ENCODE data around the gene USP48. TPM values are rescaled to one million over a fixed set of nuclear protein-coding genes. Genes with fewer than 3 reads are reported as not detected.

Gene USP48
- total and polyA plus RNA-seq, 10 of the 15 experiments (the other 5 are each of a cell fraction or from before 2014, with no cell fraction given), result 21.2 to 115 (median 75.5) TPM

DNA sequence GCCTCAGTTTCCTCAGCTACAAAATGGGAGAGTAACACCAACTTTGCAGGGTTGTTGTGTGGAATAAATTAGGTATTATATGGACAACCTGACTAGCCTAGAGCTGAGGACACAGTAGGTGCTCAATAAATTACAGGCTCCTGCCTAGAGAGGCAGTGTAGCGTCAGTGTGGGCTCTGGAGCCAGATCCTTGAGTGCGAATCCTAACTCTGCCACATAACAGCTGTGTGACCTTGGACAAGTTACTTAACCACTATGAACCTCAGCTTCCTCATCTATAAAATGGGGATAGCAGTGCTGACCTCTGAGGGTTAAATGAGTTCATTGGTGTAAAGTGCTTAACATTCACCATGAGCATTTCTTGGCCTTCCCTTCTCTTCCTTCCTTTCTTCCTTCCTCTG is 146.9 kb downstream of the USP48 start:
- BruUV-seq (replicated peaks), result no TSS peak
- no peak overlapping the region for H3K4me2 ChIP-seq (ENCODE audit: control insufficient read depth, insufficient read depth)
- FAIRE-seq (no peak), DNase-seq (ENCODE audit: low read depth, low spot score) (no peak), ATAC-seq (no peak)
- ChIA-PET RAD21 (ENCODE audit: unreplicated experiment) (no interaction called here), CTCF (no interaction called here), POLR2A (no interaction called here), SMC1A (ENCODE audit: uncharacterized antibody, unreplicated experiment) (no interaction called here)
- 38% methylated on average over 2 of the region's 2 CpGs for WGBS (ENCODE audit: insufficient coverage, insufficient replicate concordance, low lambda C conversion rate, missing lambda C conversion rate)
- H3K9me3 ChIP-seq (replicated peaks; ENCODE audit: control insufficient read depth, insufficient read depth, low read length), result no peaks in the 10 kb centered on the region
- no peaks in the 10 kb centered on the region for H3K79me2 ChIP-seq (ENCODE audit: control insufficient read depth, insufficient read depth, low read length)
- intact Hi-C loops (cut with micrococcal nuclease; ENCODE audit: unreplicated experiment) (no loop called here), in situ Hi-C loops (cut with MboI) (no loop called here)
- H3K9ac ChIP-seq (ENCODE audit: control insufficient read depth, insufficient read depth, low read length), result no peak overlapping the region
- no peak overlapping the region for H2AFZ ChIP-seq (ENCODE audit: control insufficient read depth, low read depth, low read length)
- TF ChIP-seq HDAC6 (IDR thresholded peaks at IDR 0.05; ENCODE audit: unreplicated experiment) (no peak), CBFB (IDR thresholded peaks at IDR 0.05; ENCODE audit: low read depth) (no peak), SUPT20H (IDR thresholded peaks at IDR 0.05; ENCODE audit: borderline replicate concordance, control insufficient read depth, low read depth, low read length) (no peak), CHD1 (IDR thresholded peaks at IDR 0.05; ENCODE audit: low read depth, low read length) (no peak), ZBED1 (IDR thresholded peaks at IDR 0.05; ENCODE audit: borderline replicate concordance) (no peak), MEF2B (IDR thresholded peaks at IDR 0.05; ENCODE audit: partially characterized antibody, poor library complexity, severe bottlenecking) (no peak)
- no peak overlapping the region for H3K4me3 ChIP-seq
- peaks cover 0 to 3% of the 10 kb centered on the region in 2 experiments; a peak in 2 of 4 replicates for H3K27me3 ChIP-seq (replicated peaks in 1 of 2; ENCODE audit: control insufficient read depth in 2 of 2, insufficient read depth in 2 of 2, low read length in 1 of 2)
- H3K36me3 ChIP-seq (ENCODE audit: control insufficient read depth in 2 of 2, insufficient read depth in 2 of 2, low read length in 1 of 2), result no peaks in the 10 kb centered on the region
- H3K4me1 ChIP-seq (ENCODE audit: control insufficient read depth, insufficient read depth, low read length), result no peaks in the 10 kb centered on the region
- no peaks in the 10 kb centered on the region for H4K20me1 ChIP-seq (ENCODE audit: control insufficient read depth, insufficient read depth)
- H3K27ac ChIP-seq (ENCODE audit: control insufficient read depth, insufficient read depth), result no peak overlapping the region

DNA sequence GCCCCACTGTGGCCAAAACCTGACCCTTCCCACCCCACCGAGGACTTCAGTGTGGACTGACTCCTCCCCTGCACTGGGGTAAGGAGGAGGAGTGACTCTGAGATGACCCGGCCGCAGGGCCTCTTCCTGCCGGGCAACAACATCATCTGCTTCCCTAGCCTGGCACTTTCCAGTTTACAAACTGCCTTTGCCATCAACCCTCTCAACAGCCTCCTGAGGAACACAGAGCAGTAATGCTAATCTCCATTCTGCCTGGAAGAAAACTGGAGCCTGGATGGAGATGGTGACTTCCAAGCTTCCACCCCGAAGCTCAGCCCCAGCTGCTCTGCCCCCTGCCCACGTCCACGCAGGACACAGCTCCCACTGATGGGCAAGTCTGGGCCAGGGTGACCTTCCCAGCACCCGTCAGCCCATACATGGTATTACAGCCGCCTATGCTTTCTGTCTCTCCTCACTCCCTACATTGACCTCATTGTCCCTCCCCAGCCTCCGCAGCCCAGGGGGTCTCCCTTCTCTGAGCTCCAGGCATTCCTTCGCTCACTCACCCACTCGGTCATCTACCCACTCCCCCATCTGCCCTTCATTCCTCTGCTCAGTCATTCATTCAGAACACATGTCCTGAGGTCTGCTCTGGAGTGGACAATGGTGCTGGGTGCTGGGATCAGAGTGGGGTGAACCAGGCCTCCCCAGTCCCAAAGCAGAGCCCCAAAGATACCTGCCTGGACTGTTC is 148.0 kb downstream of the USP48 start:
- Histone ChIP-seq H3K4me1 (ENCODE audit: control insufficient read depth, insufficient read depth, low read length) (no peaks in the 10 kb centered on the region), H2AFZ (ENCODE audit: control insufficient read depth, low read depth, low read length) (no peak overlapping the region), H4K20me1 (ENCODE audit: control insufficient read depth, insufficient read depth) (no peaks in the 10 kb centered on the region), H3K4me3 (no peak overlapping the region), H3K27ac (ENCODE audit: control insufficient read depth, insufficient read depth) (no peak overlapping the region), H3K4me2 (ENCODE audit: control insufficient read depth, insufficient read depth) (no peak overlapping the region), H3K36me3 (ENCODE audit: control insufficient read depth in 2 of 2, insufficient read depth in 2 of 2, low read length in 1 of 2) (no peaks in the 10 kb centered on the region), H3K27me3 (replicated peaks in 1 of 2; ENCODE audit: control insufficient read depth in 2 of 2, insufficient read depth in 2 of 2, low read length in 1 of 2) (peaks cover 0 to 3% of the 10 kb centered on the region in 2 experiments; a peak in 2 of 4 replicates), H3K9ac (ENCODE audit: control insufficient read depth, insufficient read depth, low read length) (no peak overlapping the region), H3K79me2 (ENCODE audit: control insufficient read depth, insufficient read depth, low read length) (no peaks in the 10 kb centered on the region), H3K9me3 (replicated peaks; ENCODE audit: control insufficient read depth, insufficient read depth, low read length) (no peaks in the 10 kb centered on the region)
- CTCF ChIA-PET, result no interaction called here
- BruUV-seq (replicated peaks), result no TSS peak
- in situ Hi-C loops (cut with MboI) (no loop called here), intact Hi-C loops (cut with micrococcal nuclease; ENCODE audit: unreplicated experiment) (no loop called here)
- no peak for ATAC-seq
- POLR2A ChIA-PET, result no interaction called here
- FAIRE-seq, result no peak
- RAD21 ChIA-PET (ENCODE audit: unreplicated experiment), result no interaction called here
- 14% methylated on average over 11 of the region's 12 CpGs for WGBS (ENCODE audit: insufficient coverage, insufficient replicate concordance, low lambda C conversion rate, missing lambda C conversion rate)
- TF ChIP-seq DPF2 (IDR thresholded peaks at IDR 0.05) (no peak), SMAD5 (IDR thresholded peaks at IDR 0.05; ENCODE audit: low read depth) (no peak), KLF5 (IDR thresholded peaks at IDR 0.05; ENCODE audit: partially characterized antibody) (no peak), ZNF217 (IDR thresholded peaks at IDR 0.05) (no peak), ZBED1 (IDR thresholded peaks at IDR 0.05; ENCODE audit: borderline replicate concordance) (no peak), RBBP5 (conservative IDR thresholded peaks at IDR 0.05) (no peak), SMARCA5 (IDR thresholded peaks at IDR 0.05) (no peak), TCF7 (IDR thresholded peaks at IDR 0.05; ENCODE audit: borderline replicate concordance) (no peak)
- TF ChIP-seq, protein P1, sequence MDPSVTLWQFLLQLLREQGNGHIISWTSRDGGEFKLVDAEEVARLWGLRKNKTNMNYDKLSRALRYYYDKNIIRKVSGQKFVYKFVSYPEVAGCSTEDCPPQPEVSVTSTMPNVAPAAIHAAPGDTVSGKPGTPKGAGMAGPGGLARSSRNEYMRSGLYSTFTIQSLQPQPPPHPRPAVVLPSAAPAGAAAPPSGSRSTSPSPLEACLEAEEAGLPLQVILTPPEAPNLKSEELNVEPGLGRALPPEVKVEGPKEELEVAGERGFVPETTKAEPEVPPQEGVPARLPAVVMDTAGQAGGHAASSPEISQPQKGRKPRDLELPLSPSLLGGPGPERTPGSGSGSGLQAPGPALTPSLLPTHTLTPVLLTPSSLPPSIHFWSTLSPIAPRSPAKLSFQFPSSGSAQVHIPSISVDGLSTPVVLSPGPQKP (IDR thresholded peaks at IDR 0.05; ENCODE audit: low read depth, low read length), result no peak
- TF ChIP-seq, protein P2, sequence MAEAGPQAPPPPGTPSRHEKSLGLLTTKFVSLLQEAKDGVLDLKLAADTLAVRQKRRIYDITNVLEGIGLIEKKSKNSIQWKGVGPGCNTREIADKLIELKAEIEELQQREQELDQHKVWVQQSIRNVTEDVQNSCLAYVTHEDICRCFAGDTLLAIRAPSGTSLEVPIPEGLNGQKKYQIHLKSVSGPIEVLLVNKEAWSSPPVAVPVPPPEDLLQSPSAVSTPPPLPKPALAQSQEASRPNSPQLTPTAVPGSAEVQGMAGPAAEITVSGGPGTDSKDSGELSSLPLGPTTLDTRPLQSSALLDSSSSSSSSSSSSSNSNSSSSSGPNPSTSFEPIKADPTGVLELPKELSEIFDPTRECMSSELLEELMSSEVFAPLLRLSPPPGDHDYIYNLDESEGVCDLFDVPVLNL (IDR thresholded peaks at IDR 0.05; ENCODE audit: low read depth, low read length), result no peak
- TF ChIP-seq, protein P3, sequence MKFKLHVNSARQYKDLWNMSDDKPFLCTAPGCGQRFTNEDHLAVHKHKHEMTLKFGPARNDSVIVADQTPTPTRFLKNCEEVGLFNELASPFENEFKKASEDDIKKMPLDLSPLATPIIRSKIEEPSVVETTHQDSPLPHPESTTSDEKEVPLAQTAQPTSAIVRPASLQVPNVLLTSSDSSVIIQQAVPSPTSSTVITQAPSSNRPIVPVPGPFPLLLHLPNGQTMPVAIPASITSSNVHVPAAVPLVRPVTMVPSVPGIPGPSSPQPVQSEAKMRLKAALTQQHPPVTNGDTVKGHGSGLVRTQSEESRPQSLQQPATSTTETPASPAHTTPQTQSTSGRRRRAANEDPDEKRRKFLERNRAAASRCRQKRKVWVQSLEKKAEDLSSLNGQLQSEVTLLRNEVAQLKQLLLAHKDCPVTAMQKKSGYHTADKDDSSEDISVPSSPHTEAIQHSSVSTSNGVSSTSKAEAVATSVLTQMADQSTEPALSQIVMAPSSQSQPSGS (IDR thresholded peaks at IDR 0.05; ENCODE audit: low read length), result no peak
- SMC1A ChIA-PET (ENCODE audit: uncharacterized antibody, unreplicated experiment), result no interaction called here
- no peak for DNase-seq (ENCODE audit: low read depth, low spot score)

Measured in GM12878 (cell line).